Cardiac muscle cell (in vitro differentiated cells and primary cell): Measurements from ENCODE around the gene CXorf65. TPM values are rescaled to one million over a fixed set of nuclear protein-coding genes. Genes with fewer than 3 reads are reported as not detected.

Experiments
- DNase-seq, 2 donors: peaks; one replicate each; pipeline versions ENCODE4 v3.0.0 to v3.0.0-alpha.2; 2010 to 2017; ENCODE audit warnings: low read depth in 1 of 2, low spot score in 1 of 2
- H3K27ac ChIP-seq: fragments of 200-600 bp; sonication (generic); 2 replicates; pipeline ENCODE4 v1.5.1; 2016
- H3K27me3 ChIP-seq: fragments of 200-600 bp; sonication (generic); 2 replicates; pipeline ENCODE4 v1.6.0; 2016; ENCODE audit warnings: control low read depth
- H3K36me3 ChIP-seq: fragments of 200-600 bp; sonication (generic); 2 replicates; pipeline ENCODE4 v1.5.1; 2016; ENCODE audit warnings: control low read depth
- H3K4me1 ChIP-seq: fragments of 200-600 bp; sonication (generic); 2 replicates; pipeline ENCODE4 v1.8.1; 2017; ENCODE audit warnings: low read depth, mild to moderate bottlenecking, mixed run types
- H3K4me3 ChIP-seq: fragments of 200-600 bp; sonication (generic); 2 replicates; pipeline ENCODE4 v1.5.1; 2016; ENCODE audit warnings: mild to moderate bottlenecking
- H3K9me3 ChIP-seq: fragments of 200-600 bp; sonication (generic); 2 replicates; pipeline ENCODE4 v1.5.1; 2017; ENCODE audit warnings: low read depth, mild to moderate bottlenecking, control low read depth
- CTCF ChIP-seq: IDR thresholded peaks from 2 replicates; pipeline ENCODE4 v1.5.1; 2012; ENCODE audit warnings: low read depth, mild to moderate bottlenecking, low read length
- polyA plus RNA-seq: library from polyadenylated mRNA; unstranded; fragments of >200 nt; fragmentation: Nextera tagmentation; extraction: Ambion mirVana; gene quantifications from 2 replicates; pipeline ENCODE4 v1.2.1, GENCODE V29; 2016
- total RNA-seq: library from RNA; depleted of rRNA; stranded (reverse); fragments of >200 nt; gene quantifications from 2 replicates; pipeline ENCODE4 v1.2.3, GENCODE V29; 2016

CXorf65 gene
- total and polyA plus RNA-seq, 2 experiments from 2014 or later, result not detected

- no peak for TF ChIP-seq CTCF
- Histone ChIP-seq H3K4me1 (no peaks in the 10 kb centered on the region), H3K36me3 (no peaks in the 10 kb centered on the region), H3K27me3 (no peaks in the 10 kb centered on the region), H3K4me3 (no peak overlapping the region), H3K27ac (no peak overlapping the region), H3K9me3 (no peaks in the 10 kb centered on the region)
- DNase-seq, result peak in 1 of 2 donors; percentile 63
Measured at GRCh38 chrX:71081330-71082123, 25.0 kb downstream of the CXorf65 start.

GRCh38 chrX:71070531-71070930 is 36.0 kb downstream of the CXorf65 start:
- Histone ChIP-seq H3K9me3 (no peaks in the 10 kb centered on the region), H3K27ac (no peak overlapping the region), H3K4me3 (no peak overlapping the region), H3K4me1 (no peaks in the 10 kb centered on the region), H3K27me3 (no peaks in the 10 kb centered on the region), H3K36me3 (no peaks in the 10 kb centered on the region)
- TF ChIP-seq CTCF, result no peak
- DNase-seq, result no peak

GRCh38 chrX:71068044-71068918 is 38.3 kb downstream of the CXorf65 start, which contains the start of gene SNX12:
Gene SNX12, minus strand, starts transcription at chrX:71068334. Its CDS starts 28 bp downstream, at chrX:71068306.
- Histone ChIP-seq H3K4me3 (peak within 1 kb of the TSS; percentile 87), H3K36me3 (no peaks in the 10 kb centered on the region), H3K27ac (peak within 1 kb of the TSS; percentile 50), H3K4me1 (no peaks in the 10 kb centered on the region), H3K9me3 (no peaks in the 10 kb centered on the region), H3K27me3 (no peaks in the 10 kb centered on the region)
- no peak for TF ChIP-seq CTCF
- peak; percentile 90 to 96 for DNase-seq

- no peak for TF ChIP-seq CTCF
- no peaks in the 10 kb centered on the region for H3K27me3 ChIP-seq
- H3K4me3 ChIP-seq, result peak overlapping the region; percentile 87
- H3K4me1 ChIP-seq, result no peaks in the 10 kb centered on the region
- H3K9me3 ChIP-seq, result no peaks in the 10 kb centered on the region
- H3K27ac ChIP-seq, result peak overlapping the region; percentile 50
- DNase-seq, result no peak
- no peaks in the 10 kb centered on the region for H3K36me3 ChIP-seq
Measured at GRCh38 chrX:71067712-71068043, 38.9 kb downstream of the CXorf65 start.

GRCh38 chrX:71067089-71067488 is 39.5 kb downstream of the CXorf65 start:
- H3K27ac ChIP-seq, result peak overlapping the region; percentile 50
- no peak for TF ChIP-seq CTCF
- DNase-seq, result no peak
- H3K4me3 ChIP-seq, result peak overlapping the region; percentile 87
- H3K4me1 ChIP-seq, result no peaks in the 10 kb centered on the region
- no peaks in the 10 kb centered on the region for H3K9me3 ChIP-seq
- no peaks in the 10 kb centered on the region for H3K27me3 ChIP-seq
- no peaks in the 10 kb centered on the region for H3K36me3 ChIP-seq
